H1 (cell line): ENCODE measurements around the gene LY86. TPM values are rescaled to one million over a fixed set of nuclear protein-coding genes. Genes with fewer than 3 reads are reported as not detected.

Experiments used
- CTCF ChIA-PET: fragments of 300-600 bp; sonication (Branson Sonifier 250); formaldehyde crosslinking; loops from one replicate; lab custom pipeline; 2021; ENCODE audit not compliant: partially characterized antibody; lab: Charles Lee
- POLR2A ChIA-PET: fragments of 300-600 bp; sonication (Branson Sonifier 250); formaldehyde crosslinking; loops from one replicate; lab custom pipeline; 2021; ENCODE audit warnings: inconsistent platforms; ENCODE audit not compliant: partially characterized antibody; lab: Charles Lee
- DNase-seq, 2 experiments: peaks; one replicate each; pipeline versions ENCODE4 v3.0.0 to v3.0.0-alpha.2; 2010 to 2022; ENCODE audit warnings: low spot score in 2 of 2, low read depth in 1 of 2, mixed read lengths in 1 of 2
- FAIRE-seq: peaks from 2 replicates; lab custom pipeline; 2011; peaks lifted over from hg19 to GRCh38; lab: Jason Lieb, UNC
- H2AFZ ChIP-seq: 2 replicates; pipeline ENCODE4 v1.8.1; 2012; ENCODE audit warnings: low read length, inconsistent platforms
- H2AK5ac ChIP-seq: 2 replicates; pipeline ENCODE4 v1.6.1; 2013; ENCODE audit warnings: low read depth, low read length
- H2BK120ac ChIP-seq: replicated peaks from 2 replicates; pipeline ENCODE3; 2013; ENCODE audit warnings: low read depth, low read length, inconsistent platforms
- H2BK12ac ChIP-seq: 2 replicates; pipeline ENCODE4 v1.6.1; 2013; ENCODE audit warnings: low read depth, low read length
- H2BK15ac ChIP-seq: 2 replicates; pipeline ENCODE4 v1.6.1; 2013; ENCODE audit warnings: low read length
- H2BK20ac ChIP-seq: 2 replicates; pipeline ENCODE4 v1.6.1; 2013; ENCODE audit warnings: low read length
- H2BK5ac ChIP-seq: 2 replicates; pipeline ENCODE4 v1.6.1; 2013; ENCODE audit warnings: low read depth, low read length
- H3K14ac ChIP-seq: 2 replicates; pipeline ENCODE4 v1.6.1; 2013; ENCODE audit warnings: inconsistent platforms; ENCODE audit not compliant: insufficient read length
- H3K18ac ChIP-seq: 2 replicates; pipeline ENCODE4 v1.6.1; 2013; ENCODE audit warnings: low read length; ENCODE audit errors: extremely low read depth
- H3K23ac ChIP-seq: 2 replicates; pipeline ENCODE4 v1.6.1; 2013; ENCODE audit warnings: inconsistent platforms; ENCODE audit not compliant: insufficient read length
- H3K23me2 ChIP-seq: 2 replicates; pipeline ENCODE4 v1.6.1; 2013; ENCODE audit warnings: low read depth, low read length
- H3K27ac ChIP-seq: 2 replicates; pipeline ENCODE4 v1.6.1; 2011; ENCODE audit warnings: low read depth, low read length, inconsistent platforms
- H3K27me3 ChIP-seq, 4 experiments: replicated peaks in 1 of 4; 1 replicate in 1 of 4; 2 replicates in 3 of 4; pipeline versions ENCODE4 v1.6.1 to v1.8.1; 2011 to 2013; ENCODE audit warnings: low read length in 3 of 4, mild to moderate bottlenecking in 3 of 4, inconsistent platforms in 2 of 4, mixed read lengths in 2 of 4, moderate library complexity in 1 of 4; ENCODE audit not compliant: control insufficient read depth in 3 of 4, insufficient read depth in 3 of 4; ENCODE audit errors: extremely low read depth in 1 of 4
- H3K36me3 ChIP-seq, 4 experiments: 2 replicates each; pipeline versions ENCODE4 v1.6.1 to v1.8.1; 2011 to 2013; ENCODE audit warnings: mild to moderate bottlenecking in 4 of 4, low read length in 3 of 4, moderate library complexity in 2 of 4, control low read depth in 1 of 4, inconsistent platforms in 1 of 4; ENCODE audit not compliant: insufficient read depth in 4 of 4, control insufficient read depth in 2 of 4
- H3K4ac ChIP-seq: replicated peaks from 2 replicates; pipeline ENCODE3; 2013; ENCODE audit warnings: low read length, low read depth, mixed read lengths, inconsistent platforms; ENCODE audit not compliant: insufficient read length
- H3K4me1 ChIP-seq, 4 experiments: replicated peaks in 1 of 4; 1 replicate in 1 of 4; 2 replicates in 3 of 4; pipeline versions ENCODE4 v1.6.1 to v1.8.1; 2011 to 2013; ENCODE audit warnings: low read length in 3 of 4, inconsistent platforms in 2 of 4, mixed read lengths in 1 of 4; ENCODE audit not compliant: insufficient read depth in 4 of 4, control insufficient read depth in 3 of 4
- H3K4me2 ChIP-seq, 2 experiments: 2 replicates each; pipeline versions ENCODE4 v1.6.1 to v1.8.1; 2011 to 2013; ENCODE audit warnings: low read depth in 2 of 2, low read length in 2 of 2, control low read depth in 1 of 2, inconsistent platforms in 1 of 2, mild to moderate bottlenecking in 1 of 2; ENCODE audit not compliant: insufficient read depth in 1 of 2
- H3K4me3 ChIP-seq, 4 experiments: fragments of 200-600, 300-600 bp in 1 of 4; sonication (generic), shearing (Covaris generic), sonication (Bioruptor Twin) in 1 of 4; 2 replicates each; pipeline versions ENCODE4 v1.5.1 to v1.8.1; 2011 to 2016; ENCODE audit warnings: low read length in 4 of 4, low read depth in 3 of 4, control low read depth in 2 of 4, inconsistent platforms in 2 of 4, mild to moderate bottlenecking in 2 of 4, mixed read lengths in 1 of 4, moderate library complexity in 1 of 4; ENCODE audit not compliant: insufficient read depth in 2 of 4; ENCODE audit errors: extremely low read depth in 1 of 4
- H3K56ac ChIP-seq: replicated peaks from 2 replicates; pipeline ENCODE3; 2013; ENCODE audit warnings: low read depth, mild to moderate bottlenecking, mixed read lengths, low read length, inconsistent platforms; ENCODE audit not compliant: insufficient read length
- H3K79me1 ChIP-seq: 2 replicates; pipeline ENCODE4 v1.6.1; 2013; ENCODE audit warnings: low read depth, low read length, control low read depth
- H3K79me2 ChIP-seq, 2 experiments: 2 replicates each; pipeline versions ENCODE4 v1.6.1 to v1.8.1; 2012 to 2013; ENCODE audit warnings: low read length in 2 of 2, mild to moderate bottlenecking in 2 of 2, inconsistent platforms in 1 of 2; ENCODE audit not compliant: insufficient read depth in 2 of 2, control insufficient read depth in 1 of 2
- H3K9ac ChIP-seq, 4 experiments: replicated peaks in 1 of 4; 1 replicate in 1 of 4; 2 replicates in 3 of 4; pipeline versions ENCODE4 v1.6.1 to v1.8.1; 2011 to 2013; ENCODE audit warnings: low read depth in 3 of 4, low read length in 3 of 4, control low read depth in 2 of 4, mild to moderate bottlenecking in 2 of 4, moderate library complexity in 2 of 4, inconsistent platforms in 1 of 4; ENCODE audit errors: extremely low read depth in 1 of 4
- H3K9me3 ChIP-seq, 2 experiments: 2 replicates each; pipeline versions ENCODE4 v1.6.1 to v1.8.1; 2012 to 2013; ENCODE audit warnings: mild to moderate bottlenecking in 2 of 2, moderate library complexity in 2 of 2, control low read depth in 1 of 2, inconsistent platforms in 1 of 2, low read depth in 1 of 2, low read length in 1 of 2, mixed read lengths in 1 of 2; ENCODE audit not compliant: insufficient read depth in 2 of 2
- H4K20me1 ChIP-seq, 2 experiments: replicated peaks in 1 of 2; 2 replicates each; pipeline versions ENCODE3 to v1.8.1; 2011 to 2013; ENCODE audit warnings: inconsistent platforms in 2 of 2, low read length in 2 of 2, mild to moderate bottlenecking in 1 of 2; ENCODE audit not compliant: insufficient read depth in 2 of 2, control insufficient read depth in 1 of 2
- H4K5ac ChIP-seq: 2 replicates; pipeline ENCODE4 v1.6.1; 2013; ENCODE audit warnings: low read length, low read depth, mixed read lengths, inconsistent platforms; ENCODE audit not compliant: insufficient read length
- H4K8ac ChIP-seq: 2 replicates; pipeline ENCODE4 v1.8.0; 2013; ENCODE audit warnings: mild to moderate bottlenecking, moderate library complexity, low read length, inconsistent platforms; ENCODE audit not compliant: insufficient read depth; ENCODE audit errors: extremely low read depth
- H4K91ac ChIP-seq: replicated peaks from 2 replicates; pipeline ENCODE3; 2013; ENCODE audit warnings: low read length, mixed read lengths, inconsistent platforms; ENCODE audit not compliant: insufficient read length
- ATF2 ChIP-seq: IDR thresholded peaks from 2 replicates; pipeline ENCODE4 v1.6.1; 2012; ENCODE audit warnings: low read length, inconsistent platforms
- BACH1 ChIP-seq: IDR thresholded peaks from 2 replicates; pipeline ENCODE4 v1.6.1; 2012; ENCODE audit warnings: low read length, improper control_type of control experiment
- BRCA1 ChIP-seq: IDR thresholded peaks from 2 replicates; pipeline ENCODE4 v1.6.1; 2012; ENCODE audit warnings: low read depth, low read length, improper control_type of control experiment
- CBX5 ChIP-seq: fragments of 300-800, 300-1000 bp; sonication (generic); IDR thresholded peaks from 2 replicates; pipeline ENCODE4 v1.7.1; 2016; ENCODE audit warnings: antibody characterized with exemption, low read length, low read depth
- CBX8 ChIP-seq: fragments of 300-800, 300-1000 bp; sonication (generic); IDR thresholded peaks from 2 replicates; pipeline ENCODE4 v1.7.1; 2016; ENCODE audit warnings: low read depth, low read length, borderline replicate concordance
- CHD2 ChIP-seq: IDR thresholded peaks from 2 replicates; pipeline ENCODE4 v1.6.1; 2012; ENCODE audit warnings: low read length, improper control_type of control experiment
- JUN ChIP-seq: IDR thresholded peaks from 2 replicates; pipeline ENCODE4 v1.6.1; 2011; ENCODE audit warnings: low read depth, mild to moderate bottlenecking, improper control_type of control experiment, low read length
- JUND ChIP-seq: IDR thresholded peaks from 2 replicates; pipeline ENCODE4 v1.6.1; 2011; ENCODE audit warnings: mild to moderate bottlenecking, improper control_type of control experiment, low read length
- KDM4A ChIP-seq: IDR thresholded peaks from one replicate; pipeline ENCODE4 v1.7.1; 2012; ENCODE audit warnings: low read depth, mild to moderate bottlenecking, moderate library complexity, low read length, inconsistent platforms; ENCODE audit not compliant: severe bottlenecking
- NRF1 ChIP-seq: IDR thresholded peaks from 2 replicates; pipeline ENCODE4 v1.6.1; 2011; ENCODE audit warnings: mild to moderate bottlenecking, low read depth, low read length, improper control_type of control experiment
- POU5F1 ChIP-seq: IDR thresholded peaks from 2 replicates; pipeline ENCODE4 v1.6.1; 2011; ENCODE audit warnings: low read depth, mild to moderate bottlenecking, low read length, moderate library complexity
- RAD21 ChIP-seq, 2 experiments: IDR thresholded peaks in 1 of 2; conservative IDR thresholded peaks in 1 of 2; 2 replicates each; pipeline ENCODE4 v1.6.1; 2011; ENCODE audit warnings: low read depth in 2 of 2, low read length in 2 of 2, improper control_type of control experiment in 1 of 2, inconsistent platforms in 1 of 2, mild to moderate bottlenecking in 1 of 2, moderate library complexity in 1 of 2
- TBP ChIP-seq: IDR thresholded peaks from 2 replicates; pipeline ENCODE4 v1.6.1; 2011; ENCODE audit warnings: low read depth, low read length, improper control_type of control experiment
- WGBS, 2 experiments: shearing (Covaris generic) in 1 of 2; methylation state at CpG; one replicate each; pipeline versions ENCODE4 v1.1.6 to v1.1.7; 2013 to 2015; ENCODE audit warnings: low lambda C conversion rate in 2 of 2, mixed read lengths in 2 of 2, inconsistent platforms in 1 of 2, low coverage in 1 of 2, missing lambda C conversion rate in 1 of 2; ENCODE audit not compliant: insufficient replicate concordance in 2 of 2, insufficient coverage in 1 of 2, insufficient read length in 1 of 2; ENCODE audit errors: extremely low coverage in 1 of 2, missing lambda C conversion rate in 1 of 2; 5-methylcytosine and 5-hydroxymethylcytosine counted together
- polyA plus RNA-seq, 7 experiments: library from polyadenylated mRNA; depleted of rRNA in 3 of 7; stranded (reverse) in 5 of 7; unstranded in 2 of 7; fragments of >200 nt in 5 of 7; fragments of 200-250 nt in 2 of 7; gene quantifications; 1 replicate in 5 of 7; 2 replicates in 1 of 7; 4 replicates in 1 of 7; pipeline versions ENCODE4 v1.2.1 to v1.2.3, GENCODE V29; 2011 to 2013; ENCODE audit warnings: missing spikeins in 2 of 7, mixed read lengths in 2 of 7
- total RNA-seq: library from RNA; stranded (reverse); fragmentation: NEBNext Ultra II Directional; extraction: Animal tissue kit (Norgen Biotek cat#: 25700); gene quantifications from 2 replicates; pipeline ENCODE4 v1.2.1, GENCODE V29; 2021

The LY86 gene
- total and polyA plus RNA-seq, 2 of the 8 experiments (the other 6 are each of a cell fraction or from before 2014, with no cell fraction given), result not detected

DNA sequence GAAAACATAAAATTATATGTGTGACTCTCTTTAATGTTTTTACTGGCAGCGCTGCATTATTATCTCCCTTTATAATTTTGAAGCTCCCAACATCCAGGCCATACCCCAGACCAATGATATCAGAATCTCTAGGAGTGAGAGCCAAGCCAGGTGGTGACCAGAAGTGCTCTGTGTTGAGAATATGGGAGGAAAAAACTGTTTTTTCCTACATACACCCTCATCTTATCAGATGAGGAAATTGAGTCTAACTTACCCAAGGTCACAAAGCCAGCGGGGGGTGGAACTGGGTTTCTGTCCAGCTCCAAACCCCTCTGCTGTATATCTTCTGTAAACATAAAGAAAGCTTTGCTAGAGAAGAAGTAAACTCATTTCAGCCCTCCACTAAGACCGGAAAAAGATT, 42.5 kb downstream of the LY86 start:
- Histone ChIP-seq H2BK120ac (no peak overlapping the region), H4K20me1 (no peaks in the 10 kb centered on the region), H2BK5ac (no peak overlapping the region), H2AFZ (no peak overlapping the region), H3K9me3 (no peaks in the 10 kb centered on the region), H2BK15ac (no peak overlapping the region), H3K4me1 (peaks cover 0 to under 1% (median 0%) of the 10 kb centered on the region in 4 experiments; a peak in 1 of 7 replicates), H3K56ac (no peak overlapping the region), H4K5ac (no peak overlapping the region), H3K27me3 (no peaks in the 10 kb centered on the region), H2AK5ac (no peak overlapping the region), H3K9ac (no peak overlapping the region), H3K23ac (no peak overlapping the region), H3K27ac (no peak overlapping the region), H4K91ac (no peak overlapping the region), H3K79me2 (no peaks in the 10 kb centered on the region), H3K4me3 (no peak overlapping the region), H4K8ac (no peak overlapping the region), H3K4me2 (no peak overlapping the region), H3K4ac (no peak overlapping the region), H2BK20ac (no peak overlapping the region), H3K23me2 (no peaks in the 10 kb centered on the region), H3K14ac (no peak overlapping the region), H3K79me1 (no peaks in the 10 kb centered on the region), H3K18ac (no peak overlapping the region), H3K36me3 (no peaks in the 10 kb centered on the region), H2BK12ac (no peak overlapping the region)
- POLR2A ChIA-PET, result no interaction called here
- no peak for FAIRE-seq
- CTCF ChIA-PET, result interaction anchor here (0.6 to 2.2 kb wide), 3 partner anchors 12 to 74 kb away, joined by 3 to 4 read pairs (median 3); no protein-coding TSS in a partner anchor
- WGBS, 2 experiments, result 76% methylated on average over 3 of the region's 3 CpGs; no CpG with 5 or more reads in 1 of the 2 experiments
- no peak for DNase-seq
- TF ChIP-seq CHD2 (no peak), NRF1 (no peak), KDM4A (no peak), JUND (no peak), RAD21 (IDR thresholded peaks at IDR 0.05 in 1 of 2, conservative IDR thresholded peaks at IDR 0.05 in 1 of 2; ENCODE audit: low read depth in 2 of 2, low read length in 2 of 2) (no peak), BRCA1 (no peak), CBX5 (no peak), CBX8 (no peak), POU5F1 (no peak), BACH1 (no peak), JUN (no peak), ATF2 (no peak), TBP (no peak)
